Measurements from ENCODE around the gene ARFIP2.

- TF ChIP-seq SIRT6 (IDR thresholded peaks at IDR 0.05; ENCODE audit: low read length), result no peak
- no peak for TF ChIP-seq USF2 (IDR thresholded peaks at IDR 0.05; ENCODE audit: low read length)
- no peak for TF ChIP-seq POLR2A (IDR thresholded peaks at IDR 0.05; ENCODE audit: control extremely low read depth in 1 of 2, low read depth in 2 of 2, low read length in 2 of 2)
- no peak for TF ChIP-seq RNF2 (IDR thresholded peaks at IDR 0.05; ENCODE audit: borderline replicate concordance, low read depth, low read length, missing control alignments, poor library complexity, severe bottlenecking)
- no peak for TF ChIP-seq MAX (IDR thresholded peaks at IDR 0.05)
- TF ChIP-seq CTCF (IDR thresholded peaks at IDR 0.05; ENCODE audit: control extremely low read depth in 1 of 3, insufficient read depth in 1 of 3, low read depth in 1 of 3, low read length in 3 of 3), result no peak
- no peak for TF ChIP-seq PHF8 (conservative IDR thresholded peaks at IDR 0.05; ENCODE audit: low read depth, low read length)
- no peak for TF ChIP-seq GABPA (IDR thresholded peaks at IDR 0.05; ENCODE audit: borderline replicate concordance, insufficient read depth, low read length)
- no peak for TF ChIP-seq ATF2 (IDR thresholded peaks at IDR 0.05; ENCODE audit: low read length)
- TF ChIP-seq JUND (IDR thresholded peaks at IDR 0.05; ENCODE audit: low read length), result no peak
- no peak for TF ChIP-seq RXRA (IDR thresholded peaks at IDR 0.05; ENCODE audit: insufficient read depth, low read depth, low read length)
- no peak for TF ChIP-seq HDAC2 (IDR thresholded peaks at IDR 0.05; ENCODE audit: borderline replicate concordance in 1 of 2, low read depth in 2 of 2, low read length in 2 of 2)
Measured at GRCh38 chr11:6486256-6486655, 5.1 kb upstream of the ARFIP2 start.
